GM21528 (cell line): ENCODE measurements around the gene TMEM9.

Source experiments
- ATAC-seq: cut with Tn5 transposase; IDR thresholded peaks from one replicate; pipeline ENCODE4 v1.9.1; 2021; ENCODE audit warnings: mild to moderate bottlenecking, moderate library complexity; ENCODE audit not compliant: unreplicated experiment, low FRiP score

TMEM9 gene

DNA sequence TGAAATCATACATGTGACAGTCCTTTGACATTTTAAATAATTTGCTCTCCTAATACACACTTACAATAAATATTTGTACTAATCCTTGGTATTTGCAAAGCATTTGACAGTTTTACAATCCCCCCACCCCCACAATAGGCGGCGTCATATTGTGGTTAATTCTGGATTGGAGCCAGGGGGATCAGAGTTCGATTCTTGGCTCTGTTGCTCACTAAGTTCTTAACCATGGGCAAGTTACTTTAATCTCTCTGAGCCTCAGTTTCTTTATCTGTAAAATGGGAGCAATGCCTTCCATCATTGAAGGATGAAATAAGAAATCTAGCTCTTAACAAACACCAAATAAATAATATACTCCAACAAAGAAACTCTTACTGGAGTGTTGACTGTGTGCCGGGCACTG is 65.9 kb downstream of the TMEM9 start:
- no peak for ATAC-seq

GRCh38 chr1:201085902-201086735 is 68.2 kb downstream of the TMEM9 start:
- no peak for ATAC-seq
